ENCODE data around the gene UCHL5. TPM values are rescaled to one million over a fixed set of nuclear protein-coding genes. Genes with fewer than 3 reads are reported as not detected.
A peak's percentile ranks its signal among the peaks of the same experiment; 100 is the strongest.

The UCHL5 gene
- polyA plus RNA-seq (2013, experiment 1 of 2) = 44.4 TPM
- polyA plus RNA-seq (2013, experiment 2 of 2) = 44.8 TPM

GRCh38 chr1:193059282-193060114 lies at the start of gene UCHL5, which contains the start of gene RO60:
TSS of gene UCHL5 (minus strand) at chr1:193059360. CDS start at chr1:193059260, 100 bp downstream.
TSS of gene RO60 (plus strand) at chr1:193059612. CDS start at chr1:193069055, 9,443 bp downstream.
- no peak within 1 kb of the TSS for H2BK120ac ChIP-seq (ENCODE audit: low read depth, low read length)
- H4K5ac ChIP-seq (ENCODE audit: low read length) = no peak within 1 kb of the TSS

GRCh38 chr1:193108471-193108870 lies 49.3 kb upstream of the UCHL5 start:
- no peak for DNase-seq
- no peak overlapping the region for H3K23ac ChIP-seq (ENCODE audit: low read length)
- peaks cover 5% of the 10 kb centered on the region for H3K4me1 ChIP-seq (ENCODE audit: control insufficient read depth, low read depth, low read length)
- H2AK5ac ChIP-seq (ENCODE audit: low read length) = no peak overlapping the region
- no peak overlapping the region for H3K18ac ChIP-seq (ENCODE audit: low read length)
- no peak overlapping the region for H3K27ac ChIP-seq (ENCODE audit: low read depth, low read length)
- H3K4me3 ChIP-seq (ENCODE audit: low read length) = no peak overlapping the region
- no peak overlapping the region for H3K4ac ChIP-seq (ENCODE audit: low read depth, low read length)
- no peaks in the 10 kb centered on the region for H3K36me3 ChIP-seq (ENCODE audit: control insufficient read depth, insufficient read depth, low read length)
- no peak overlapping the region for H2BK15ac ChIP-seq (replicated peaks; ENCODE audit: low read depth)
- H2BK120ac ChIP-seq (ENCODE audit: low read depth, low read length) = no peak overlapping the region
- no peaks in the 10 kb centered on the region for H3K79me2 ChIP-seq (ENCODE audit: control insufficient read depth, insufficient read depth, low read length)
- no peaks in the 10 kb centered on the region for H3K79me1 ChIP-seq (ENCODE audit: low read length)
- no peak overlapping the region for H3K9ac ChIP-seq (ENCODE audit: low read length)
- H3K27me3 ChIP-seq (ENCODE audit: insufficient read depth, low read length, poor library complexity) = no peaks in the 10 kb centered on the region
- H4K8ac ChIP-seq (ENCODE audit: low read depth, low read length) = no peak overlapping the region
- H3K4me2 ChIP-seq (ENCODE audit: low read length) = no peak overlapping the region
- H4K5ac ChIP-seq (ENCODE audit: low read length) = no peak overlapping the region
- H2BK5ac ChIP-seq (ENCODE audit: low read length) = no peak overlapping the region
- no peak overlapping the region for H3K56ac ChIP-seq (ENCODE audit: low read length)
- no CpG with 5 or more reads among the region's 3 CpGs for WGBS (ENCODE audit: extremely low coverage, insufficient coverage, low lambda C conversion rate)

More at GRCh38 chr1:193059282-193060114, at the start of gene UCHL5, which contains the start of gene RO60:
- Histone ChIP-seq H3K79me2 (ENCODE audit: control insufficient read depth, insufficient read depth, low read length) (peaks cover 60% of the 10 kb centered on the region), H4K8ac (ENCODE audit: low read depth, low read length) (no peak within 1 kb of the TSS), H3K4me3 (ENCODE audit: low read length) (peak within 1 kb of the TSS; percentile 88), H3K56ac (ENCODE audit: low read length) (peak within 1 kb of the TSS; percentile 99), H3K79me1 (ENCODE audit: low read length) (peaks cover 10% of the 10 kb centered on the region), H3K4me1 (ENCODE audit: control insufficient read depth, low read depth, low read length) (no peaks in the 10 kb centered on the region), H3K27me3 (ENCODE audit: insufficient read depth, low read length, poor library complexity) (no peaks in the 10 kb centered on the region), H3K4ac (ENCODE audit: low read depth, low read length) (peak within 1 kb of the TSS; percentile 64), H3K23ac (ENCODE audit: low read length) (peak within 1 kb of the TSS; percentile 68), H3K9ac (ENCODE audit: low read length) (peak within 1 kb of the TSS; percentile 99), H2AK5ac (ENCODE audit: low read length) (no peak within 1 kb of the TSS), H2BK15ac (replicated peaks; ENCODE audit: low read depth) (no peak within 1 kb of the TSS), H3K27ac (ENCODE audit: low read depth, low read length) (peak within 1 kb of the TSS; percentile 85), H3K4me2 (ENCODE audit: low read length) (peak within 1 kb of the TSS; percentile 90), H3K18ac (ENCODE audit: low read length) (peak within 1 kb of the TSS; percentile 82), H3K36me3 (ENCODE audit: control insufficient read depth, insufficient read depth, low read length) (no peaks in the 10 kb centered on the region), H2BK5ac (ENCODE audit: low read length) (peak within 1 kb of the TSS; percentile 59)
- WGBS (ENCODE audit: extremely low coverage, insufficient coverage, low lambda C conversion rate) = no CpG with 5 or more reads among the region's 74 CpGs
- DNase-seq = peak; percentile 100

GRCh38 chr1:193105821-193106177 lies 46.6 kb upstream of the UCHL5 start:
- H3K56ac ChIP-seq (ENCODE audit: low read length) = peak overlapping the region; percentile 88
- H3K4me2 ChIP-seq (ENCODE audit: low read length) = peak overlapping the region; percentile 71
- H3K9ac ChIP-seq (ENCODE audit: low read length) = peak overlapping the region; percentile 78
- no peak overlapping the region for H3K18ac ChIP-seq (ENCODE audit: low read length)
- H4K8ac ChIP-seq (ENCODE audit: low read depth, low read length) = no peak overlapping the region
- H3K27ac ChIP-seq (ENCODE audit: low read depth, low read length) = peak overlapping the region; percentile 92
- no peaks in the 10 kb centered on the region for H3K36me3 ChIP-seq (ENCODE audit: control insufficient read depth, insufficient read depth, low read length)
- H2BK5ac ChIP-seq (ENCODE audit: low read length) = no peak overlapping the region
- no peak for DNase-seq
- no peak overlapping the region for H2AK5ac ChIP-seq (ENCODE audit: low read length)
- H3K4ac ChIP-seq (ENCODE audit: low read depth, low read length) = no peak overlapping the region
- no CpG with 5 or more reads among the region's 4 CpGs for WGBS (ENCODE audit: extremely low coverage, insufficient coverage, low lambda C conversion rate)
- no peak overlapping the region for H4K5ac ChIP-seq (ENCODE audit: low read length)
- H3K4me1 ChIP-seq (ENCODE audit: control insufficient read depth, low read depth, low read length) = peaks cover 5% of the 10 kb centered on the region
- H3K79me1 ChIP-seq (ENCODE audit: low read length) = no peaks in the 10 kb centered on the region
- H3K23ac ChIP-seq (ENCODE audit: low read length) = no peak overlapping the region
- peak overlapping the region; percentile 73 for H3K4me3 ChIP-seq (ENCODE audit: low read length)
- H3K79me2 ChIP-seq (ENCODE audit: control insufficient read depth, insufficient read depth, low read length) = no peaks in the 10 kb centered on the region
- H2BK15ac ChIP-seq (replicated peaks; ENCODE audit: low read depth) = no peak overlapping the region
- H3K27me3 ChIP-seq (ENCODE audit: insufficient read depth, low read length, poor library complexity) = no peaks in the 10 kb centered on the region
- H2BK120ac ChIP-seq (ENCODE audit: low read depth, low read length) = no peak overlapping the region

- H3K27me3 ChIP-seq (ENCODE audit: insufficient read depth, low read length, poor library complexity) = no peaks in the 10 kb centered on the region
- H2BK120ac ChIP-seq (ENCODE audit: low read depth, low read length) = no peak within 1 kb of the TSS
- H4K5ac ChIP-seq (ENCODE audit: low read length) = no peak within 1 kb of the TSS
- peak within 1 kb of the TSS; percentile 92 for H3K27ac ChIP-seq (ENCODE audit: low read depth, low read length)
- no peak within 1 kb of the TSS for H2BK5ac ChIP-seq (ENCODE audit: low read length)
- no peaks in the 10 kb centered on the region for H3K36me3 ChIP-seq (ENCODE audit: control insufficient read depth, insufficient read depth, low read length)
- peak within 1 kb of the TSS; percentile 71 for H3K4me2 ChIP-seq (ENCODE audit: low read length)
- no peak within 1 kb of the TSS for H4K8ac ChIP-seq (ENCODE audit: low read depth, low read length)
- no peak within 1 kb of the TSS for H2AK5ac ChIP-seq (ENCODE audit: low read length)
- H3K18ac ChIP-seq (ENCODE audit: low read length) = peak within 1 kb of the TSS; percentile 87
- H3K4ac ChIP-seq (ENCODE audit: low read depth, low read length) = no peak within 1 kb of the TSS
- peak within 1 kb of the TSS; percentile 94 for H3K56ac ChIP-seq (ENCODE audit: low read length)
- H3K9ac ChIP-seq (ENCODE audit: low read length) = peak within 1 kb of the TSS; percentile 79
- H3K79me2 ChIP-seq (ENCODE audit: control insufficient read depth, insufficient read depth, low read length) = no peaks in the 10 kb centered on the region
- H3K23ac ChIP-seq (ENCODE audit: low read length) = peak within 1 kb of the TSS; percentile 81
- peak; percentile 87 for DNase-seq
- H3K4me1 ChIP-seq (ENCODE audit: control insufficient read depth, low read depth, low read length) = peaks cover 5% of the 10 kb centered on the region
- no peak within 1 kb of the TSS for H2BK15ac ChIP-seq (replicated peaks; ENCODE audit: low read depth)
- H3K4me3 ChIP-seq (ENCODE audit: low read length) = peak within 1 kb of the TSS; percentile 83
- H3K79me1 ChIP-seq (ENCODE audit: low read length) = no peaks in the 10 kb centered on the region
- no CpG with 5 or more reads among the region's 73 CpGs for WGBS (ENCODE audit: extremely low coverage, insufficient coverage, low lambda C conversion rate)
Observed at GRCh38 chr1:193104907-193105820, 46.0 kb upstream of the UCHL5 start, which contains the start of gene GLRX2. TSS of gene GLRX2 (minus strand) at chr1:193105414. CDS start at chr1:193105382, 32 bp downstream.

GRCh38 chr1:193104502-193104906 lies 45.3 kb upstream of the UCHL5 start:
- peaks cover 5% of the 10 kb centered on the region for H3K4me1 ChIP-seq (ENCODE audit: control insufficient read depth, low read depth, low read length)
- H2BK120ac ChIP-seq (ENCODE audit: low read depth, low read length) = no peak overlapping the region
- no peaks in the 10 kb centered on the region for H3K27me3 ChIP-seq (ENCODE audit: insufficient read depth, low read length, poor library complexity)
- peak overlapping the region; percentile 94 for H3K56ac ChIP-seq (ENCODE audit: low read length)
- H3K4ac ChIP-seq (ENCODE audit: low read depth, low read length) = no peak overlapping the region
- no peaks in the 10 kb centered on the region for H3K79me1 ChIP-seq (ENCODE audit: low read length)
- H3K36me3 ChIP-seq (ENCODE audit: control insufficient read depth, insufficient read depth, low read length) = no peaks in the 10 kb centered on the region
- H4K5ac ChIP-seq (ENCODE audit: low read length) = no peak overlapping the region
- H2BK5ac ChIP-seq (ENCODE audit: low read length) = no peak overlapping the region
- peak overlapping the region; percentile 88 for H3K27ac ChIP-seq (ENCODE audit: low read depth, low read length)
- H2AK5ac ChIP-seq (ENCODE audit: low read length) = no peak overlapping the region
- H2BK15ac ChIP-seq (replicated peaks; ENCODE audit: low read depth) = no peak overlapping the region
- no CpG with 5 or more reads among the region's 24 CpGs for WGBS (ENCODE audit: extremely low coverage, insufficient coverage, low lambda C conversion rate)
- DNase-seq = peak; percentile 77
- H3K4me3 ChIP-seq (ENCODE audit: low read length) = peak overlapping the region; percentile 83
- H3K4me2 ChIP-seq (ENCODE audit: low read length) = peak overlapping the region; percentile 45
- H3K79me2 ChIP-seq (ENCODE audit: control insufficient read depth, insufficient read depth, low read length) = no peaks in the 10 kb centered on the region
- H3K23ac ChIP-seq (ENCODE audit: low read length) = peak overlapping the region; percentile 81
- no peak overlapping the region for H3K18ac ChIP-seq (ENCODE audit: low read length)
- peak overlapping the region; percentile 79 for H3K9ac ChIP-seq (ENCODE audit: low read length)
- H4K8ac ChIP-seq (ENCODE audit: low read depth, low read length) = no peak overlapping the region

Measured in mesendoderm (in vitro differentiated cells).